Astrocyte (in vitro differentiated cells and primary cell): ENCODE data around the gene XPNPEP3. TPM values are rescaled to one million over a fixed set of nuclear protein-coding genes. Genes with fewer than 3 reads are reported as not detected.

Experiments
- DNase-seq: peaks from one replicate; pipeline ENCODE4 v3.0.0-alpha.2; 2010; ENCODE audit warnings: low read depth
- FAIRE-seq: peaks from 2 replicates; lab custom pipeline; 2011; peaks lifted over from hg19 to GRCh38; lab: Jason Lieb, UNC
- H2AFZ ChIP-seq: 2 replicates; pipeline ENCODE4 v1.6.0; 2012; ENCODE audit warnings: low read depth, low read length, inconsistent platforms
- H3K27ac ChIP-seq: 2 replicates; pipeline ENCODE4 v1.5.1; 2011; ENCODE audit warnings: low read depth, low read length, inconsistent platforms
- H3K27me3 ChIP-seq: 2 replicates; pipeline ENCODE4 v1.6.0; 2011; ENCODE audit warnings: low read length, inconsistent platforms; ENCODE audit not compliant: insufficient read depth
- H3K36me3 ChIP-seq: 2 replicates; pipeline ENCODE4 v1.5.1; 2011; ENCODE audit warnings: low read length, inconsistent platforms; ENCODE audit not compliant: insufficient read depth
- H3K4me1 ChIP-seq: 2 replicates; pipeline ENCODE4 v1.5.1; 2011; ENCODE audit warnings: low read length, inconsistent platforms; ENCODE audit not compliant: insufficient read depth
- H3K4me2 ChIP-seq: 2 replicates; pipeline ENCODE4 v1.6.0; 2012; ENCODE audit warnings: low read length, inconsistent platforms
- H3K4me3 ChIP-seq: 2 replicates; pipeline ENCODE4 v1.5.1; 2011; ENCODE audit warnings: low read depth, mild to moderate bottlenecking, low read length, inconsistent platforms; ENCODE audit not compliant: insufficient read depth
- H3K79me2 ChIP-seq: 2 replicates; pipeline ENCODE4 v1.6.0; 2012; ENCODE audit warnings: mild to moderate bottlenecking, low read length, inconsistent platforms; ENCODE audit not compliant: insufficient read depth
- H3K9ac ChIP-seq: 2 replicates; pipeline ENCODE4 v1.6.0; 2012; ENCODE audit warnings: mild to moderate bottlenecking, low read length, inconsistent platforms
- H3K9me3 ChIP-seq: 2 replicates; pipeline ENCODE4 v1.5.1; 2012; ENCODE audit warnings: low read depth, mild to moderate bottlenecking, low read length, inconsistent platforms; ENCODE audit not compliant: insufficient read depth
- H4K20me1 ChIP-seq: 2 replicates; pipeline ENCODE4 v1.6.0; 2012; ENCODE audit warnings: low read length, inconsistent platforms; ENCODE audit not compliant: insufficient read depth
- H3K27ac Mint-ChIP-seq: one replicate; pipeline ENCODE4 v1.8.0; 2021; ENCODE audit warnings: mild to moderate bottlenecking, mixed read lengths; ENCODE audit not compliant: unreplicated experiment
- H3K27me3 Mint-ChIP-seq: one replicate; pipeline ENCODE4 v1.8.0; 2021; ENCODE audit warnings: low read depth, mixed read lengths; ENCODE audit not compliant: unreplicated experiment
- H3K36me3 Mint-ChIP-seq: one replicate; pipeline ENCODE4 v1.8.0; 2021; ENCODE audit warnings: low read depth, mixed read lengths; ENCODE audit not compliant: unreplicated experiment
- H3K4me1 Mint-ChIP-seq: one replicate; pipeline ENCODE4 v1.8.0; 2021; ENCODE audit warnings: low read depth, mixed read lengths; ENCODE audit not compliant: unreplicated experiment
- H3K4me3 Mint-ChIP-seq: one replicate; pipeline ENCODE4 v1.8.0; 2021; ENCODE audit warnings: mild to moderate bottlenecking, moderate library complexity, mixed read lengths; ENCODE audit not compliant: unreplicated experiment
- H3K9me3 Mint-ChIP-seq: one replicate; pipeline ENCODE4 v1.8.0; 2021; ENCODE audit warnings: mild to moderate bottlenecking, mixed read lengths; ENCODE audit not compliant: unreplicated experiment
- CTCF ChIP-seq: IDR thresholded peaks from 2 replicates; pipeline ENCODE4 v1.5.1; 2011; ENCODE audit warnings: low read depth, mild to moderate bottlenecking, inconsistent platforms, low read length, moderate library complexity; ENCODE audit not compliant: insufficient read depth
- EZH2 ChIP-seq: IDR thresholded peaks from 2 replicates; pipeline ENCODE4 v1.6.1; 2012; ENCODE audit warnings: mild to moderate bottlenecking, low read length, inconsistent platforms; ENCODE audit not compliant: insufficient read depth
- total RNA-seq: library from RNA; stranded (reverse); gene quantifications from 2 replicates; pipeline ENCODE4 v1.2.1, GENCODE V29; 2021

Gene XPNPEP3
- total RNA-seq, 1 donor from 2014 or later = 21.8 TPM

GRCh38 chr22:40877488-40877887, 20.5 kb downstream of the XPNPEP3 start:
- H3K27ac ChIP-seq = no peak overlapping the region
- no peaks in the 10 kb centered on the region for H3K79me2 ChIP-seq
- DNase-seq (no peak), FAIRE-seq (no peak)
- no peak overlapping the region for H3K4me2 ChIP-seq
- Mint-ChIP-seq H3K4me3 (no peak overlapping the region), H3K36me3 (peaks cover 6% of the 10 kb centered on the region), H3K27me3 (no peaks in the 10 kb centered on the region), H3K27ac (no peak overlapping the region), H3K4me1 (no peaks in the 10 kb centered on the region), H3K9me3 (no peaks in the 10 kb centered on the region)
- no peak for TF ChIP-seq EZH2
- TF ChIP-seq CTCF = no peak
- no peaks in the 10 kb centered on the region for H3K4me1 ChIP-seq
- H3K9me3 ChIP-seq = no peaks in the 10 kb centered on the region
- H2AFZ ChIP-seq = no peak overlapping the region
- H3K27me3 ChIP-seq = no peaks in the 10 kb centered on the region
- no peak overlapping the region for H3K9ac ChIP-seq
- no peak overlapping the region for H3K4me3 ChIP-seq
- no peaks in the 10 kb centered on the region for H4K20me1 ChIP-seq
- peaks cover 8% of the 10 kb centered on the region for H3K36me3 ChIP-seq

GRCh38 chr22:40878922-40879321, 22.0 kb downstream of the XPNPEP3 start:
- Mint-ChIP-seq H3K27ac (no peak overlapping the region), H3K36me3 (peaks cover 6% of the 10 kb centered on the region), H3K4me1 (no peaks in the 10 kb centered on the region), H3K27me3 (no peaks in the 10 kb centered on the region), H3K9me3 (no peaks in the 10 kb centered on the region), H3K4me3 (no peak overlapping the region)
- Histone ChIP-seq H2AFZ (no peak overlapping the region), H3K27ac (no peak overlapping the region), H3K9ac (no peak overlapping the region), H3K4me1 (no peaks in the 10 kb centered on the region), H3K36me3 (peaks cover 12% of the 10 kb centered on the region), H3K79me2 (no peaks in the 10 kb centered on the region), H3K27me3 (no peaks in the 10 kb centered on the region), H3K4me3 (no peak overlapping the region), H3K4me2 (no peak overlapping the region), H3K9me3 (no peaks in the 10 kb centered on the region), H4K20me1 (no peaks in the 10 kb centered on the region)
- TF ChIP-seq CTCF = no peak
- no peak for TF ChIP-seq EZH2
- DNase-seq (no peak), FAIRE-seq (no peak)

- no peak overlapping the region for H2AFZ ChIP-seq
- H3K4me3 ChIP-seq = no peak overlapping the region
- H3K27me3 Mint-ChIP-seq = no peaks in the 10 kb centered on the region
- H3K9ac ChIP-seq = no peak overlapping the region
- no peak overlapping the region for H3K4me3 Mint-ChIP-seq
- H3K4me1 ChIP-seq = no peaks in the 10 kb centered on the region
- no peak overlapping the region for H3K27ac Mint-ChIP-seq
- FAIRE-seq (no peak), DNase-seq (no peak)
- H3K9me3 Mint-ChIP-seq = no peaks in the 10 kb centered on the region
- no peaks in the 10 kb centered on the region for H3K27me3 ChIP-seq
- H3K4me1 Mint-ChIP-seq = no peaks in the 10 kb centered on the region
- H4K20me1 ChIP-seq = no peaks in the 10 kb centered on the region
- no peak overlapping the region for H3K4me2 ChIP-seq
- H3K79me2 ChIP-seq = no peaks in the 10 kb centered on the region
- H3K27ac ChIP-seq = no peak overlapping the region
- H3K36me3 Mint-ChIP-seq = peaks cover 14% of the 10 kb centered on the region
- no peak for TF ChIP-seq EZH2
- peaks cover 17% of the 10 kb centered on the region for H3K36me3 ChIP-seq
- H3K9me3 ChIP-seq = no peaks in the 10 kb centered on the region
These were observed 32.2 kb downstream of the XPNPEP3 start for GRCh38 chr22:40889116-40889515.
